Naive B cell (primary cell): ENCODE measurements around the gene TOX3. TPM values are rescaled to one million over a fixed set of nuclear protein-coding genes. Genes with fewer than 3 reads are reported as not detected.

Experiments used
- ATAC-seq, 2 donors: fragments of 150-1000 bp; cut with Tn5 transposase; 2 replicates each; pipeline ENCODE4 v1.10.0; 2021; ENCODE audit warnings: low read depth in 2 of 2, mild to moderate bottlenecking in 2 of 2, moderate library complexity in 2 of 2
- DNase-seq: peaks from one replicate; pipeline ENCODE4 v3.0.0; 2022
- H3K27ac Mint-ChIP-seq, 6 donors: one replicate each; pipeline ENCODE4 v1.8.0; 2020 to 2022; ENCODE audit warnings: mild to moderate bottlenecking in 6 of 6, mixed read lengths in 6 of 6, moderate library complexity in 5 of 6, inconsistent platforms in 2 of 6
- H3K27me3 Mint-ChIP-seq, 3 donors: one replicate each; pipeline ENCODE4 v1.8.0; 2021 to 2022; ENCODE audit warnings: mixed read lengths in 3 of 3, mild to moderate bottlenecking in 1 of 3
- H3K36me3 Mint-ChIP-seq, 2 donors: one replicate each; pipeline ENCODE4 v1.8.0; 2020 to 2022; ENCODE audit warnings: mixed read lengths in 2 of 2, inconsistent platforms in 1 of 2, mild to moderate bottlenecking in 1 of 2
- H3K4me1 Mint-ChIP-seq, 3 donors: one replicate each; pipeline ENCODE4 v1.8.0; 2020 to 2022; ENCODE audit warnings: mixed read lengths in 3 of 3, inconsistent platforms in 1 of 3, mild to moderate bottlenecking in 1 of 3, moderate library complexity in 1 of 3
- H3K4me3 Mint-ChIP-seq, 8 donors: one replicate each; pipeline ENCODE4 v1.8.0; 2020 to 2022; ENCODE audit warnings: mild to moderate bottlenecking in 8 of 8, mixed read lengths in 8 of 8, moderate library complexity in 8 of 8, inconsistent platforms in 2 of 8
- H3K9me3 Mint-ChIP-seq, 7 donors: one replicate each; pipeline ENCODE4 v1.8.0; 2020 to 2022; ENCODE audit warnings: mixed read lengths in 7 of 7, mild to moderate bottlenecking in 5 of 7, inconsistent platforms in 2 of 7, moderate library complexity in 1 of 7
- polyA plus RNA-seq, 6 donors: library from polyadenylated mRNA; unstranded; fragments of 300-500 nt; fragmentation: Illumina TruSeq; gene quantifications; one replicate each; pipeline ENCODE4 v1.2.3, GENCODE V29; 2021; ENCODE audit warnings: low read depth in 6 of 6

The TOX3 gene
- polyA plus RNA-seq, 6 donors from 2014 or later, result not detected

DNA sequence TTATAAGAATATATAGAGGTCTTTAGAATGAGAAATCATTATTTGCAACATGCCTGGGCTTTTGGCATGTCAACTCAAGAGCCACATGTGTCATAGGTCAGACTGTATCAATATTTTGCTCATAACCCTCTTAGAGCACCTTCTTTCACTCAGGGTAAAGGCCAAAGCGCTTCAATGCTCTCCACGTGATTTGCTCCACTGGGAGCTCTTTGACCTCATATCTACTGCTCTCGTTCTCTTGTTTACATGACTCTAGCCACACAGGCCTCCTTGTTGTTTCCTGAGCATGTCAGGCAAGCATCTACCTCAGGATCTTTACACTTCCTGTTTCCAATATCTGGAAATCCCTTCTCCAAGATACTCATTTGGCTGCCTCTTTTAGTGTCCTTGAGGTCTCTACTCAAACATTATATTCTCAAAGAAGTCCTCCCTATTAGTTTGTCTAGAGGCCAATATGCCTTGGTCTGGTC is 148.4 kb downstream of the TOX3 start:
- H3K9me3 Mint-ChIP-seq, result peaks cover 2 to 7% (median 6%) of the 10 kb centered on the region in 7 donors
- no peak overlapping the region for H3K27ac Mint-ChIP-seq
- ATAC-seq (no peak), DNase-seq (no peak)
- no peak overlapping the region for H3K4me3 Mint-ChIP-seq
- no peaks in the 10 kb centered on the region for H3K36me3 Mint-ChIP-seq
- H3K27me3 Mint-ChIP-seq, result no peaks in the 10 kb centered on the region
- H3K4me1 Mint-ChIP-seq, result no peaks in the 10 kb centered on the region

GRCh38 chr16:52398021-52398420 is 148.9 kb downstream of the TOX3 start:
- H3K9me3 Mint-ChIP-seq, result peaks cover 2 to 7% (median 6%) of the 10 kb centered on the region in 7 donors
- H3K4me1 Mint-ChIP-seq, result no peaks in the 10 kb centered on the region
- ATAC-seq (no peak), DNase-seq (no peak)
- no peaks in the 10 kb centered on the region for H3K27me3 Mint-ChIP-seq
- no peaks in the 10 kb centered on the region for H3K36me3 Mint-ChIP-seq
- H3K27ac Mint-ChIP-seq, result no peak overlapping the region
- no peak overlapping the region for H3K4me3 Mint-ChIP-seq

DNA sequence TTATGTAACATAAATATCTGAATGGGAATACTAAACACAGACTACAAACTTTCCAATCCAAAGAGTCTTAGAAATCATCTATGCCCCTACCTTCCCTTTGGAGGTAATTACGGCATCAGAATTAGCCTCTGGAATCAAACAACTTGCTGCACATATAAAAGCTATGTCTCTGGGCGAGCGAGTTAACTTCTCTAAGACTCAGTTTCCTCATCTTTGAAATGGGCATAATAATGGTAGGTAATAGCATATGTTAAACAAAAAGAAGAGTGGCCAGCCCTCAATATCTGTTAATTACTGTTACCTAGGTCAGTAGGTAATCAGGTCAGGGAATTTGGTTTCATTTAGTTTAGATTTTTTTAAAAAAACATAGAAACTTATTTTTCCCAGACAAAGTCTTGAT is 153.5 kb downstream of the TOX3 start:
- H3K27me3 Mint-ChIP-seq, result no peaks in the 10 kb centered on the region
- no peak overlapping the region for H3K4me3 Mint-ChIP-seq
- H3K27ac Mint-ChIP-seq, result no peak overlapping the region
- no peaks in the 10 kb centered on the region for H3K4me1 Mint-ChIP-seq
- DNase-seq, result no peak
- ATAC-seq, result no peak
- peaks cover 0 to 7% (median 3%) of the 10 kb centered on the region in 7 donors for H3K9me3 Mint-ChIP-seq
- H3K36me3 Mint-ChIP-seq, result no peaks in the 10 kb centered on the region

DNA sequence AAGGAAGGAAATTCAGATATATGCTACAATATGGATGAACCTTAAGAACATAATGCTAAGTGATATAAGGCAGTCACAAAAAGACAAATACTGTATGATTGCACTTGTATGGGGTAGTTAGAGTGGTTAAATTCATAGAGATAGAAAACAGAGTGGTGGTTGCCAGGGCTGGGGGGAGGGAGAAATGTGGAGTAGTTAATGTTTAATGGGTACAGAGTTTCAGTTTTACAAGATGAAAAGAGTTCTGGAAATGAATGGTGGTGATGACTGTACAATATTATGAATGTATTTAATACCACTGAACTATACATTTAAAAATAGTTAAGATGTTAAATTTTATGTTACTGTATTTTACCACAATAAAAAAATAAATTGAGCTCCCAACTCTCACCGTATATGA is 157.9 kb downstream of the TOX3 start:
- DNase-seq, result no peak
- H3K9me3 Mint-ChIP-seq, result peaks cover 0 to 2% (median 0%) of the 10 kb centered on the region in 7 donors
- no peak overlapping the region for H3K27ac Mint-ChIP-seq

More for the DNA sequence above, 157.9 kb downstream of the TOX3 start:
- Mint-ChIP-seq H3K4me3 (no peak overlapping the region), H3K36me3 (no peaks in the 10 kb centered on the region), H3K27me3 (no peaks in the 10 kb centered on the region), H3K4me1 (no peaks in the 10 kb centered on the region)
- ATAC-seq, result no peak
